ENCODE results near the gene KIF5C. TPM values are rescaled to one million over a fixed set of nuclear protein-coding genes. Genes with fewer than 3 reads are reported as not detected.

The KIF5C gene
- total RNA-seq, 4 donors from 2014 or later: 0.77 to 11.0 (median 1.9) TPM

DNA sequence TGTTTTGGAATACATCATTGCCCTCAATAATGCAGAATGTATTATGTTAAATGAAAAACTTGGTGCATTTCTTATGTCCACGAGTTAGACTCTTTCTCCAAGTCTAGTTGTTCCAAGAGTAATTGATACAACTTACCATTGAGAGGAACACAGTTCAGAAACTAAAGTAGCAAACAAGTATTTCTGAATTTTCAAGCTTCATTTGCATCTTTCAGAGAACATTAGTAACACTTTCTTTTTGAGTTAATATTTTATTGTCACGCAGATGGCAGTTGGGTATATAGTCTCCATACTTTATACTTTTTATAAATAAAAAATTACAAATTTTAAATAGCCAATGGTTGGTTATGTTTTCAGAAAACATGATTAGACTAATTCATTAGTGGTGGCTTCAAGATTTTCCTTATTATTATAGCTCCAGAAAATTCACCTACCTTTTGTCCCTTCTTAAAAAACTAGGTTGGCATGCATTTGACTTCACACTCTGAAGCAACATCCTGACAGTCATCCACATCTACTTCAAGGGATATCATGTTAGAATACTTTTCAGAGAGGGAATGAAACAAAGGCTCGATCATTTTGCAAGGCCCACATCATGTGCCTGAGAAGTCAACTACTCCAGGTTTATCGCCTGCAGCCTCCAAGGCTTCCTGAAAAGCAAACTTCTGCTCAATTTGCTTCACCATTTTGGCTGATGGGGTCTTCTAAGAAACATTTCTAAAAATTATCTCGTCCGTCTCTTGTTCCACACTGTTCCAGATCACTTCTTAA lies 193.4 kb downstream of the KIF5C start:
- TF ChIP-seq, protein P1, sequence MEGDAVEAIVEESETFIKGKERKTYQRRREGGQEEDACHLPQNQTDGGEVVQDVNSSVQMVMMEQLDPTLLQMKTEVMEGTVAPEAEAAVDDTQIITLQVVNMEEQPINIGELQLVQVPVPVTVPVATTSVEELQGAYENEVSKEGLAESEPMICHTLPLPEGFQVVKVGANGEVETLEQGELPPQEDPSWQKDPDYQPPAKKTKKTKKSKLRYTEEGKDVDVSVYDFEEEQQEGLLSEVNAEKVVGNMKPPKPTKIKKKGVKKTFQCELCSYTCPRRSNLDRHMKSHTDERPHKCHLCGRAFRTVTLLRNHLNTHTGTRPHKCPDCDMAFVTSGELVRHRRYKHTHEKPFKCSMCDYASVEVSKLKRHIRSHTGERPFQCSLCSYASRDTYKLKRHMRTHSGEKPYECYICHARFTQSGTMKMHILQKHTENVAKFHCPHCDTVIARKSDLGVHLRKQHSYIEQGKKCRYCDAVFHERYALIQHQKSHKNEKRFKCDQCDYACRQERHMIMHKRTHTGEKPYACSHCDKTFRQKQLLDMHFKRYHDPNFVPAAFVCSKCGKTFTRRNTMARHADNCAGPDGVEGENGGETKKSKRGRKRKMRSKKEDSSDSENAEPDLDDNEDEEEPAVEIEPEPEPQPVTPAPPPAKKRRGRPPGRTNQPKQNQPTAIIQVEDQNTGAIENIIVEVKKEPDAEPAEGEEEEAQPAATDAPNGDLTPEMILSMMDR (IDR thresholded peaks at IDR 0.05): no peak
- no peak for TF ChIP-seq POLR2A (IDR thresholded peaks at IDR 0.05)
- H3K27ac ChIP-seq: no peak overlapping the region
- intact Hi-C loops (cut with DNase I; ENCODE audit: low total_unique reads): no loop called here

DNA sequence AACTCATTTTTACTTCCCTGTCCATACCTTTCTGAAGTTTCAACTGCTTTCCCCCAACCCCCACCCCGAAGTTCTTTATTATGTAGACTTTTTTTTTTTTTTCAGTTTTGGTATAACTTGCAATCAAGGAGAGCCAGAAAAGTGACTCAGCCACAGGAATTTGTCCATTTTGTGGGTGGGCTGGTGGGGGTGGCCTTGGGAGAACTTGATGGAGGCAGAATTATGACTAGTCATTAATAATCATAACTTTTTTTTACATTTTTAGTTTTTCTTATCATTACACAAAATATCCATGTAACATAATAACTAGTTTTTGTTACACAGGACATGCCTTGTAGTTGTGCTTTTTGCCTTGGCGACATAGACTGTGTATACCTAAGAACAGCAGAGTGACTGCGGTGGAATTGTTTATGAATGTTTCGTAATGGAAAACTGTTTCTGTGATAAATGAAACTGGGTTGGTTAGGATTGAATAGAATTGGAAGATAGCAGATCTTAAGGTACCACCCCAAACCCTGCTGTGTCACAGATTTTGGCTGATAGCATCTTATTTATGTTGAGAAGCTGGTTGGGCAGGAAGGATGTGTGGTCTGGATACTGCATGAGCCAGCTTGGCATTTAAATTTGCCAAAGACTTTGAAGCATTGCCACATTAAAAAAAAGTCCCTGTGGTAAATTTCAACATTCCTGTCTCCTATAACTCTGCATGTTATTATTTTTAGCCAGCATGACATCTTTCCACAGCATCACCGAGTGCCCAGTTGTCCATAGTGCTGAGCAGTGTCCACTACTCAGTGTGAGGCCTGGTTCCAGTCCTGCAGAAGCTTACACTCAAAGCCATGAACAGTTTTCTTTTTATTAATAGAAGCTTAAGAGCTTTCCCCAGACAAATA lies 194.2 kb downstream of the KIF5C start:
- Histone ChIP-seq H3K27ac (no peak overlapping the region), H3K27me3 (no peaks in the 10 kb centered on the region), H3K4me3 (no peak overlapping the region), H3K9me3 (no peaks in the 10 kb centered on the region), H3K4me1 (no peaks in the 10 kb centered on the region), H3K36me3 (no peaks in the 10 kb centered on the region)
- DNase-seq: no peak
- intact Hi-C loops (cut with DNase I; ENCODE audit: low total_unique reads): no loop called here
- no peak for TF ChIP-seq POLR2A (IDR thresholded peaks at IDR 0.05)
- TF ChIP-seq, protein P1 (IDR thresholded peaks at IDR 0.05): no peak

More for the DNA sequence above, 193.4 kb downstream of the KIF5C start:
- Histone ChIP-seq H3K9me3 (no peaks in the 10 kb centered on the region), H3K36me3 (no peaks in the 10 kb centered on the region), H3K4me3 (no peak overlapping the region), H3K27me3 (no peaks in the 10 kb centered on the region), H3K4me1 (no peaks in the 10 kb centered on the region)
- no peak for DNase-seq

DNA sequence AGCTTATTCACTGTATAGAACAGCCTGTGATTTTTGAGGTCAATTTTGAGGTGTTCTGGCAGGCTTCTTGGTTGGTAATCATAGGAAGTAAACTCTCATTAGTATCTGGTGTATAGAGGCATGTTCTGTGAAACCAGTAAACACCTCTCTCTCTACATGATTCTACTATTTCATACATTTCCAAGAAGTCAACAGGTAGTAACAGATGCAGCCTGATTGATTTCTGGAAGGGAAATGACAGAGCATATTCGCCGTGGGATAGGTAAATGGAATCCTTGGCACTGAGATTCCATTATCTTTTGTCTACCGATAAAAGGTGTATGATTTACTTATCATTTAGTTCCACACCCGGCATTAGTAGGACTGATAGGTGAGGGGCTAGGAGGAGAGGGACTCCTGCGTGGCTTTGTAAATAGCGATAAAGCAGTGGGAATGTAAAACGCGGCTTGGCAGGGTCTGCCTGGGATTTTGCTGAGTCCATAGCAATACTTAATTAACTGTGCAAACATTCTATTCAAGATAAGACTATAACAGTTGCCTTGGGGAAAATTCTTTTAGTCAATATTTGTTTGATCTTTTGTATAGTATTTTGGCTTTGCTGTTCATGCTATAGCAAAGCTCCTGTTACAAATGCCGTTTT lies 195.8 kb downstream of the KIF5C start:
- Histone ChIP-seq H3K9me3 (no peaks in the 10 kb centered on the region), H3K27ac (no peak overlapping the region), H3K36me3 (no peaks in the 10 kb centered on the region), H3K4me3 (no peak overlapping the region), H3K4me1 (no peaks in the 10 kb centered on the region), H3K27me3 (no peaks in the 10 kb centered on the region)
- DNase-seq: no peak
- intact Hi-C loops (cut with DNase I; ENCODE audit: low total_unique reads): no loop called here
- TF ChIP-seq, protein P1 (IDR thresholded peaks at IDR 0.05): no peak
- TF ChIP-seq POLR2A (IDR thresholded peaks at IDR 0.05): no peak

DNA sequence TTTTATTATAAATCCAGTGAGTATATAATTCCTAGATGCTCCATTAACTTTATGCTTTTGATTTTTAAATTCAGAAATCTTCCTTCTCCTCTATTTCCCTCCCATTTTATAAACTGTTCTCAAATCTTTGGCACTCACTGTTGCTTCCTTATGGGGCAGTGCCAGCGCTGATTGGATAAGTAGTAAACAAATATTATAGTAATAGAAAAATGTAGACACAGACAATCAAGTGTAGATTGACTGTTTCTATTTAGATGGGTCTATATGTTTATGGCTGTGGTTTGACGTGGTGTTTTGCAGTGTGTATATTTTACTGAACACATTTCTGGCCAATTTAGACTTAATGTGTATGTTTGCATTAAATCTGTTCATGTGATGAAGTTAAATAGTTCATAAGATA lies 200.1 kb downstream of the KIF5C start:
- H3K27ac ChIP-seq: no peak overlapping the region
- no peak overlapping the region for H3K4me3 ChIP-seq
- TF ChIP-seq POLR2A (IDR thresholded peaks at IDR 0.05): no peak
- TF ChIP-seq, protein P1 (IDR thresholded peaks at IDR 0.05): no peak
- DNase-seq: no peak
- no peaks in the 10 kb centered on the region for H3K4me1 ChIP-seq
- H3K9me3 ChIP-seq: no peaks in the 10 kb centered on the region
- no peaks in the 10 kb centered on the region for H3K27me3 ChIP-seq
- intact Hi-C loops (cut with DNase I; ENCODE audit: low total_unique reads): no loop called here
- no peaks in the 10 kb centered on the region for H3K36me3 ChIP-seq
